Mesenchymal stem cell (in vitro differentiated cells and primary cell): ENCODE measurements around the gene RBM26.

Experiments used
- DNase-seq: peaks from one replicate; pipeline ENCODE4 v3.0.0-alpha.2; 2013
- H2AFZ ChIP-seq: one replicate; pipeline ENCODE4 v1.6.1; 2013; ENCODE audit warnings: low read depth, mild to moderate bottlenecking, control low read depth, inconsistent platforms, low read length, moderate library complexity
- H2AK5ac ChIP-seq: 2 replicates; pipeline ENCODE4 v1.6.1; 2013; ENCODE audit warnings: low read length, moderate library complexity, mild to moderate bottlenecking, inconsistent platforms; ENCODE audit not compliant: severe bottlenecking
- H2BK120ac ChIP-seq: one replicate; pipeline ENCODE4 v1.6.1; 2013; ENCODE audit warnings: low read depth, mild to moderate bottlenecking, inconsistent platforms, low read length, moderate library complexity
- H2BK12ac ChIP-seq, 2 experiments: one replicate each; pipeline ENCODE4 v1.6.1; 2013; ENCODE audit warnings: inconsistent platforms in 2 of 2, low read length in 2 of 2, mild to moderate bottlenecking in 2 of 2, moderate library complexity in 2 of 2, control low read depth in 1 of 2
- H2BK15ac ChIP-seq: one replicate; pipeline ENCODE4 v1.6.1; 2013; ENCODE audit warnings: mild to moderate bottlenecking, low read depth, inconsistent platforms; ENCODE audit not compliant: poor library complexity, severe bottlenecking
- H2BK5ac ChIP-seq: 2 replicates; pipeline ENCODE4 v1.6.1; 2013; ENCODE audit warnings: low read depth, mild to moderate bottlenecking, low read length, control low read depth, inconsistent platforms; ENCODE audit not compliant: poor library complexity, severe bottlenecking
- H3K14ac ChIP-seq, 2 experiments: one replicate each; pipeline ENCODE4 v1.6.1; 2013; ENCODE audit warnings: inconsistent platforms in 2 of 2, low read length in 2 of 2, control low read depth in 1 of 2, mild to moderate bottlenecking in 1 of 2, moderate library complexity in 1 of 2
- H3K18ac ChIP-seq, 2 experiments: one replicate each; pipeline ENCODE4 v1.6.1; 2013; ENCODE audit warnings: inconsistent platforms in 2 of 2, low read length in 2 of 2, control low read depth in 1 of 2, low read depth in 1 of 2, mild to moderate bottlenecking in 1 of 2
- H3K23ac ChIP-seq, 2 experiments: one replicate each; pipeline ENCODE4 v1.6.1; 2013; ENCODE audit warnings: inconsistent platforms in 2 of 2, low read length in 2 of 2, mild to moderate bottlenecking in 2 of 2, moderate library complexity in 2 of 2, control low read depth in 1 of 2
- H3K27ac ChIP-seq: 2 replicates; pipeline ENCODE4 v1.5.1; 2013; ENCODE audit warnings: mild to moderate bottlenecking, moderate library complexity, low read length, control low read depth, inconsistent platforms; ENCODE audit not compliant: poor library complexity, severe bottlenecking
- H3K27me3 ChIP-seq, 2 experiments: 2 replicates each; pipeline versions ENCODE4 v1.6.1 to v1.7.0; 2013; ENCODE audit warnings: low read length in 2 of 2, mild to moderate bottlenecking in 2 of 2, moderate library complexity in 2 of 2, control low read depth in 1 of 2, inconsistent platforms in 1 of 2; ENCODE audit not compliant: control insufficient read depth in 1 of 2, insufficient read depth in 1 of 2
- H3K36me3 ChIP-seq, 2 experiments: 2 replicates each; pipeline versions ENCODE4 v1.6.1 to v1.7.0; 2013; ENCODE audit warnings: low read length in 2 of 2, control low read depth in 1 of 2, inconsistent platforms in 1 of 2, low read depth in 1 of 2, mild to moderate bottlenecking in 1 of 2; ENCODE audit not compliant: insufficient read depth in 2 of 2, control insufficient read depth in 1 of 2
- H3K4ac ChIP-seq, 2 experiments: one replicate each; pipeline ENCODE4 v1.6.1; 2013; ENCODE audit warnings: inconsistent platforms in 2 of 2, low read length in 2 of 2, mild to moderate bottlenecking in 2 of 2, moderate library complexity in 2 of 2, control low read depth in 1 of 2, low read depth in 1 of 2
- H3K4me1 ChIP-seq: 2 replicates; pipeline ENCODE4 v1.6.1; 2013; ENCODE audit warnings: low read depth, low read length, control low read depth; ENCODE audit not compliant: control insufficient read depth, insufficient read depth
- H3K4me2 ChIP-seq: 2 replicates; pipeline ENCODE4 v1.6.1; 2013; ENCODE audit warnings: low read length, mild to moderate bottlenecking, inconsistent platforms; ENCODE audit not compliant: poor library complexity, severe bottlenecking
- H3K4me3 ChIP-seq, 2 experiments: 2 replicates each; pipeline versions ENCODE4 v1.5.1 to v1.7.0; 2013; ENCODE audit warnings: low read length in 2 of 2, mild to moderate bottlenecking in 2 of 2, control low read depth in 1 of 2, low read depth in 1 of 2; ENCODE audit not compliant: insufficient read depth in 1 of 2
- H3K79me1 ChIP-seq: replicated peaks from 2 replicates; pipeline ENCODE4 v1.6.1; 2013; ENCODE audit warnings: mild to moderate bottlenecking, control low read depth, low read length, inconsistent platforms; ENCODE audit not compliant: poor library complexity, severe bottlenecking
- H3K9ac ChIP-seq: 2 replicates; pipeline ENCODE4 v1.7.0; 2013; ENCODE audit warnings: mild to moderate bottlenecking, low read length, moderate library complexity
- H3K9me3 ChIP-seq: 2 replicates; pipeline ENCODE4 v1.7.0; 2013; ENCODE audit warnings: mild to moderate bottlenecking, low read length; ENCODE audit not compliant: control insufficient read depth
- H4K8ac ChIP-seq: one replicate; pipeline ENCODE4 v1.6.1; 2013; ENCODE audit warnings: inconsistent platforms, mild to moderate bottlenecking, low read length, moderate library complexity
- H4K91ac ChIP-seq: one replicate; pipeline ENCODE4 v1.6.1; 2013; ENCODE audit warnings: mild to moderate bottlenecking, low read length, inconsistent platforms
- WGBS: methylation state at CpG from one replicate; pipeline ENCODE4 v1.1.7; 2013; ENCODE audit warnings: mixed read lengths; 5-methylcytosine and 5-hydroxymethylcytosine counted together

The RBM26 gene

DNA sequence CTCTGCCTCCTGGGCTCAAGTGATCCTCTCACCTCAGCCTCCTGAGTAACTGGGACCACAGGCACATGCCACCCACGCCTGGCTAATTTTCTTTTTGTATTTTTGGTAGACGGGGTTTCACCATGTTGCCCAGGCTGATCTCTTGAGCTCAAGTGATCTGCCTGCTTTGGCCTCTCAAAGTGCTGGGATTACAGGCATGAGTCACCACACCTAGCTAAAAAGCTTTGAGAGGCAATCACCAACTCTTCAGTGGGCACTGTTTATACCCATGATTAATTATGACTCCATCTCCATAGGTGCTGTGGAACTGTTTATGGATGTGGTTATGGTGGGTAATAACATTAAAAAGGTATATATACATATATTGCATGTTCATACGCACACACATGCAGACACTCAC is 7.5 kb upstream of the RBM26 start:
- Histone ChIP-seq H3K18ac (no peak overlapping the region), H4K8ac (no peak overlapping the region), H3K27me3 (no peaks in the 10 kb centered on the region), H2BK120ac (no peak overlapping the region), H3K27ac (no peak overlapping the region), H3K4me3 (no peak overlapping the region), H4K91ac (no peak overlapping the region), H2BK15ac (no peak overlapping the region), H3K4me2 (no peak overlapping the region), H3K36me3 (peaks cover 0 to 23% of the 10 kb centered on the region in 2 experiments), H3K9me3 (no peaks in the 10 kb centered on the region), H3K9ac (no peak overlapping the region), H3K23ac (no peak overlapping the region), H3K4me1 (no peaks in the 10 kb centered on the region), H3K14ac (no peak overlapping the region), H2BK12ac (no peak overlapping the region), H2AK5ac (no peak overlapping the region), H3K79me1 (peaks cover 3% of the 10 kb centered on the region), H3K4ac (no peak overlapping the region), H2AFZ (no peak overlapping the region), H2BK5ac (no peak overlapping the region)
- 94% methylated on average over 3 of the region's 3 CpGs for WGBS
- DNase-seq, result no peak

DNA sequence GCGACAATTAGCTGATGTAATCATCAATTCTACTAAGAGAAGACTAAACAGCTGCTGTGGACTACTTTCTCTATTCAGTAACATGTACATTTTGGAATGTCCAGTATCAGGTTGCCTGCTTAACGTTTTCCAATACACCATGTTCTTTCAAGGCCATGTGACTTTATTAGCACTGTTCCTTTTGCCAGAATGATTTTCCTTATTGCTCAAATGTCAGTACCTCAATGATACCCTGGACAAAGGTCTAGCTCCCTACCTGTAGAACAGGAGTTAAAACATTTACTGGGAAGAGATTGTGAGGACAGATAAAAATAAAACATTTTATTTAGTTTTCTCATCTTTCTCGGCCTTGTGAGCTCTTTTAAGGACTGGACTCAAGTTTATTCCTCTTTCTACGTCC is 3.8 kb upstream of the RBM26 start:
- Histone ChIP-seq H3K4me2 (no peak overlapping the region), H2BK5ac (no peak overlapping the region), H3K9ac (no peak overlapping the region), H3K4me1 (no peaks in the 10 kb centered on the region), H3K4ac (no peak overlapping the region), H3K18ac (no peak overlapping the region), H2AFZ (no peak overlapping the region), H3K9me3 (no peaks in the 10 kb centered on the region), H3K4me3 (no peak overlapping the region), H2BK120ac (no peak overlapping the region), H4K91ac (no peak overlapping the region), H3K14ac (no peak overlapping the region), H2BK15ac (no peak overlapping the region), H3K79me1 (peaks cover 9% of the 10 kb centered on the region), H4K8ac (no peak overlapping the region), H3K36me3 (peaks cover 0 to 15% of the 10 kb centered on the region in 2 experiments), H3K27ac (no peak overlapping the region), H2AK5ac (no peak overlapping the region), H3K23ac (no peak overlapping the region), H2BK12ac (no peak overlapping the region), H3K27me3 (no peaks in the 10 kb centered on the region)
- DNase-seq, result no peak
- 84% methylated on average over 4 of the region's 4 CpGs for WGBS

DNA sequence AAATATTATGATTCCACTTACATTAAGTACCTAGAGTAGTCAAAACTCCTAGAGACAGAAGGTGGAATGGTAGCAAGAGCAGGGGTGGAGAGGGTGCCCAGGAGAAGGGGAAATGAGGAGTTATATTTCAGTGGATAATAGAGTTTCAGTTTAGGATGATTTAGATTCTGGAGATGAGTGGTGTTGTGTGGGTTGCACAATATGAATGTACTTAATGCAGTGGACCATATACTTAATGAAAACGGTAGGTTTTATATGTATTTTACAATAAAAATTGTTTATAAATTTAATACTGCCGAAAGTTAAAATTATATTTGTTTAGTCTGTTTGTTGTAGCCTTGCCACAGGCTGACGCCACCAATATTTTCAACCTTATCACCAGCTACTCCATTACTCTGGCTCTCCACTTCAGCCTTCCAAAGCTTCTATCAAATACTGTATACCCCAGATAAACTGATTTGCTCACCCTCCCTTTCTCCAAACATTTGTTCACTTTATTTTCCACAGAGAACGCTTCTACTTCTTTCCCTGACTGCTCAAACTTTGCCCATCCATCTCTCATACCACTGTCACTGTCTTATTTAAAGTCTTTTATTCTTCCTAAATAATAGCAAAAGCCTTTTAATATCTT is 1.4 kb upstream of the RBM26 start:
- Histone ChIP-seq H2BK12ac (no peak overlapping the region), H2AFZ (no peak overlapping the region), H3K18ac (no peak overlapping the region), H3K23ac (no peak overlapping the region), H2BK5ac (no peak overlapping the region), H3K27me3 (no peaks in the 10 kb centered on the region), H2BK15ac (no peak overlapping the region), H2AK5ac (no peak overlapping the region), H3K14ac (no peak overlapping the region), H3K9me3 (no peaks in the 10 kb centered on the region), H4K91ac (no peak overlapping the region), H4K8ac (no peak overlapping the region), H3K4ac (no peak overlapping the region), H3K4me1 (no peaks in the 10 kb centered on the region), H3K9ac (peak overlapping the region; percentile 96), H3K4me2 (no peak overlapping the region), H3K36me3 (no peaks in the 10 kb centered on the region), H3K79me1 (peaks cover 9% of the 10 kb centered on the region), H2BK120ac (no peak overlapping the region), H3K27ac (no peak overlapping the region), H3K4me3 (peak overlapping the region in 1 of 2 experiments; percentile 96)
- no peak for DNase-seq
- 97% methylated on average over 4 of the region's 4 CpGs for WGBS

DNA sequence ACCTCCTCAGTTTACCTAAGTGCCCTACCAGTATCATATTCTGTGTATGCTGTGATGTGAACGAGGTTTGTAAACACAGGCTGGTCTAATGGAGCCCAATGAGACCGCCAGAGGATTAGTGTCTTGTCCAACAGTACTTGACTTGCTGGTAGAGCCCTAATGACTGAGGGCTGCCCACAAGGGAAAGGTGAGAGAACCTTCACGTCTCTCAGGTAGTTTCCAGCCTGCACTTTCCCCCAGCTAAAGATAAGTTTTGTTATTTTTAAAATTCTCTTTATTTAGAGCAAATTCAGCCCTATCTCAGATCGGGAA is 498 bp upstream of the RBM26 start:
- DNase-seq, result no peak
- H3K27ac ChIP-seq, result peak overlapping the region; percentile 95
- peak overlapping the region; percentile 39 for H4K91ac ChIP-seq
- peak overlapping the region; percentile 97 for H4K8ac ChIP-seq
- peaks cover 7% of the 10 kb centered on the region for H3K79me1 ChIP-seq
- no peak overlapping the region for H2BK15ac ChIP-seq
- 3% methylated on average over 2 of the region's 4 CpGs for WGBS
- no peaks in the 10 kb centered on the region for H3K36me3 ChIP-seq
- H2BK12ac ChIP-seq, result peak overlapping the region in 1 of 2 experiments; percentile 42
- peak overlapping the region in 1 of 2 experiments; percentile 1 for H3K14ac ChIP-seq
- H2AK5ac ChIP-seq, result no peak overlapping the region
- no peaks in the 10 kb centered on the region for H3K4me1 ChIP-seq
- peak overlapping the region; percentile 68 for H2AFZ ChIP-seq
- H3K9ac ChIP-seq, result peak overlapping the region; percentile 96
- H3K4ac ChIP-seq, result peak overlapping the region in 1 of 2 experiments; percentile 60
- no peak overlapping the region for H2BK120ac ChIP-seq
- H3K27me3 ChIP-seq, result no peaks in the 10 kb centered on the region
- peak overlapping the region in 1 of 2 experiments; percentile 48 for H3K23ac ChIP-seq
- peak overlapping the region; percentile 59 to 87 for H3K18ac ChIP-seq
- H2BK5ac ChIP-seq, result no peak overlapping the region
- peak overlapping the region; percentile 67 for H3K4me2 ChIP-seq
- no peaks in the 10 kb centered on the region for H3K9me3 ChIP-seq
- peak overlapping the region; percentile 75 to 96 for H3K4me3 ChIP-seq
